ENCODE data around the gene RABGAP1. TPM values are rescaled to one million over a fixed set of nuclear protein-coding genes. Genes with fewer than 3 reads are reported as not detected.

RABGAP1 gene
- total RNA-seq, 2 experiments from 2014 or later, result 16.8 to 46.6 TPM

- Histone ChIP-seq H3K36me3 (ENCODE audit: insufficient read depth, low read length) (peaks cover 75% of the 10 kb centered on the region), H3K4me2 (ENCODE audit: low read length) (peak overlapping the region; percentile 53), H3K27ac (ENCODE audit: low read depth, low read length, poor library complexity, severe bottlenecking) (peak overlapping the region; percentile 54), H3K4me1 (ENCODE audit: insufficient read depth, low read length, poor library complexity, severe bottlenecking) (peaks cover 66% of the 10 kb centered on the region), H3K9me3 (ENCODE audit: low read length) (no peaks in the 10 kb centered on the region), H3K79me2 (ENCODE audit: insufficient read depth, low read depth, low read length) (peaks cover 5% of the 10 kb centered on the region; the same call in 1 of the 2 replicates), H3K9me2 (ENCODE audit: insufficient read depth, low read length) (no peaks in the 10 kb centered on the region), H2AFZ (ENCODE audit: low read length) (no peak overlapping the region), H4K20me1 (ENCODE audit: insufficient read depth, low read length) (no peaks in the 10 kb centered on the region), H3K4me3 (ENCODE audit: low read depth, low read length, poor library complexity, severe bottlenecking) (peak overlapping the region; percentile 8)
- intact Hi-C loops (cut with micrococcal nuclease; ENCODE audit: unreplicated experiment), result no loop called here
- ChIA-PET POLR2A (interaction anchor here (0.8 kb wide), 2 partner anchors 123 to 1064 kb away, joined by 3 read pairs; no protein-coding TSS in a partner anchor), CTCF (ENCODE audit: unreplicated experiment) (no interaction called here)
- TF ChIP-seq CTCF (conservative IDR thresholded peaks at IDR 0.05; ENCODE audit: low read length), result no peak
- no peak for TF ChIP-seq EZH2phosphoT487 (IDR thresholded peaks at IDR 0.05; ENCODE audit: borderline replicate concordance, low read depth, low read length)
- DNase-seq (ENCODE audit: low spot score), result peak; percentile 68
- no TSS peak for BruUV-seq (replicated peaks)
Measured at GRCh38 chr9:123138163-123138562, 197.3 kb downstream of the RABGAP1 start.

GRCh38 chr9:123149067-123149466, 208.2 kb downstream of the RABGAP1 start:
- DNase-seq (ENCODE audit: low spot score), result no peak
- Histone ChIP-seq H3K27ac (ENCODE audit: low read depth, low read length, poor library complexity, severe bottlenecking) (no peak overlapping the region), H4K20me1 (ENCODE audit: insufficient read depth, low read length) (no peaks in the 10 kb centered on the region), H3K9me3 (ENCODE audit: low read length) (peaks cover 15% of the 10 kb centered on the region), H3K4me3 (ENCODE audit: low read depth, low read length, poor library complexity, severe bottlenecking) (no peak overlapping the region), H3K4me2 (ENCODE audit: low read length) (no peak overlapping the region), H3K36me3 (ENCODE audit: insufficient read depth, low read length) (peaks cover 93% of the 10 kb centered on the region), H3K9me2 (ENCODE audit: insufficient read depth, low read length) (no peaks in the 10 kb centered on the region), H3K79me2 (ENCODE audit: insufficient read depth, low read depth, low read length) (no peaks in the 10 kb centered on the region), H2AFZ (ENCODE audit: low read length) (no peak overlapping the region), H3K4me1 (ENCODE audit: insufficient read depth, low read length, poor library complexity, severe bottlenecking) (no peaks in the 10 kb centered on the region)
- ChIA-PET CTCF (ENCODE audit: unreplicated experiment) (no interaction called here), POLR2A (interaction anchor here (0.6 kb wide), 1 partner anchor 16 kb away, joined by 5 read pairs; no protein-coding TSS in a partner anchor)
- no peak for TF ChIP-seq EZH2phosphoT487 (IDR thresholded peaks at IDR 0.05; ENCODE audit: borderline replicate concordance, low read depth, low read length)
- TF ChIP-seq CTCF (conservative IDR thresholded peaks at IDR 0.05; ENCODE audit: low read length), result no peak
- BruUV-seq (replicated peaks), result no TSS peak
- intact Hi-C loops (cut with micrococcal nuclease; ENCODE audit: unreplicated experiment), result no loop called here

- no peak overlapping the region for H3K27ac ChIP-seq (ENCODE audit: low read depth, low read length, poor library complexity, severe bottlenecking)
- TF ChIP-seq CTCF (conservative IDR thresholded peaks at IDR 0.05; ENCODE audit: low read length) (no peak), EZH2phosphoT487 (IDR thresholded peaks at IDR 0.05; ENCODE audit: borderline replicate concordance, low read depth, low read length) (no peak)
- peaks cover 92% of the 10 kb centered on the region for H3K36me3 ChIP-seq (ENCODE audit: insufficient read depth, low read length)
- H3K4me3 ChIP-seq (ENCODE audit: low read depth, low read length, poor library complexity, severe bottlenecking), result no peak overlapping the region
- CTCF ChIA-PET (ENCODE audit: unreplicated experiment), result no interaction called here
- POLR2A ChIA-PET, result interaction anchor here (0.6 to 1.8 kb wide), 4 partner anchors 9 to 22 kb away, joined by 3 to 5 read pairs (median 4); no protein-coding TSS in a partner anchor
- intact Hi-C loops (cut with micrococcal nuclease; ENCODE audit: unreplicated experiment), result no loop called here
- no peak overlapping the region for H3K4me2 ChIP-seq (ENCODE audit: low read length)
- H3K9me2 ChIP-seq (ENCODE audit: insufficient read depth, low read length), result no peaks in the 10 kb centered on the region
- H4K20me1 ChIP-seq (ENCODE audit: insufficient read depth, low read length), result no peaks in the 10 kb centered on the region
- no peaks in the 10 kb centered on the region for H3K79me2 ChIP-seq (ENCODE audit: insufficient read depth, low read depth, low read length)
- BruUV-seq (replicated peaks), result no TSS peak
- no peak overlapping the region for H2AFZ ChIP-seq (ENCODE audit: low read length)
- no peaks in the 10 kb centered on the region for H3K4me1 ChIP-seq (ENCODE audit: insufficient read depth, low read length, poor library complexity, severe bottlenecking)
- no peak for DNase-seq (ENCODE audit: low spot score)
- H3K9me3 ChIP-seq (ENCODE audit: low read length), result peaks cover 12% of the 10 kb centered on the region
Measured at GRCh38 chr9:123150708-123151503, 210.1 kb downstream of the RABGAP1 start.
